Dedifferentiated amniotic fluid mesenchymal stem cell (primary cell): ENCODE measurements around the gene CYP27B1.
"Not testable (repeated sequence)": the region's sequence is repeated elsewhere in the genome, so short reads cannot be mapped to it uniquely, and the experiment has no call there.

Experiments used
- DNase-seq: peaks from one replicate; pipeline ENCODE4 v3.0.0-alpha.2; 2016; ENCODE audit errors: extremely low spot score

CYP27B1 gene

GRCh38 chr12:57783861-57784260 is 17.0 kb upstream of the CYP27B1 start:
- DNase-seq, result no peak

- no peak for DNase-seq
Measured at GRCh38 chr12:57783466-57783801, 16.6 kb upstream of the CYP27B1 start.

GRCh38 chr12:57782608-57783465 is 16.0 kb upstream of the CYP27B1 start, which contains the start of gene TSFM:
TSFM (plus strand) TSS chr12:57782787; CDS start chr12:57782802, 15 bp downstream.
- DNase-seq, result peak; percentile 96

- no peak for DNase-seq
Measured at GRCh38 chr12:57782243-57782607, 15.3 kb upstream of the CYP27B1 start.

GRCh38 chr12:57781801-57782200 is 14.9 kb upstream of the CYP27B1 start:
- DNase-seq, result no peak

- DNase-seq, result no peak
Measured at GRCh38 chr12:57781244-57781643, 14.4 kb upstream of the CYP27B1 start.

GRCh38 chr12:57780284-57780897 is 13.5 kb upstream of the CYP27B1 start:
- no peak for DNase-seq

GRCh38 chr12:57779736-57780135 is 12.9 kb upstream of the CYP27B1 start:
- DNase-seq, result no peak

GRCh38 chr12:57777911-57778310 is 11.0 kb upstream of the CYP27B1 start:
- no peak for DNase-seq

GRCh38 chr12:57777367-57777766 is 10.5 kb upstream of the CYP27B1 start:
- no peak for DNase-seq

- no peak for DNase-seq
Measured at GRCh38 chr12:57776247-57776587, 9.3 kb upstream of the CYP27B1 start.

- DNase-seq, result no peak
Measured at GRCh38 chr12:57775563-57776246, 8.8 kb upstream of the CYP27B1 start.

- DNase-seq, result no peak
Measured at GRCh38 chr12:57775044-57775443, 8.2 kb upstream of the CYP27B1 start.

GRCh38 chr12:57774634-57775033 is 7.8 kb upstream of the CYP27B1 start:
- not testable (repeated sequence) for DNase-seq

GRCh38 chr12:57772429-57773322 is 5.8 kb upstream of the CYP27B1 start, which contains the start of gene EEF1AKMT3:
EEF1AKMT3 (plus strand) TSS chr12:57772614; CDS start chr12:57772725, 111 bp downstream.
- DNase-seq, result peak; percentile 46

GRCh38 chr12:57771873-57772428 is 5.1 kb upstream of the CYP27B1 start, which contains the start of gene METTL1:
METTL1 (minus strand) TSS chr12:57772105; CDS start chr12:57772083, 22 bp downstream.
- DNase-seq, result peak; percentile 96

- peak; percentile 89 for DNase-seq
Measured at GRCh38 chr12:57771236-57771872, 4.5 kb upstream of the CYP27B1 start.

GRCh38 chr12:57770734-57771133 is 3.9 kb upstream of the CYP27B1 start:
- DNase-seq, result no peak

GRCh38 chr12:57769594-57769993 is 2.7 kb upstream of the CYP27B1 start:
- no peak for DNase-seq

GRCh38 chr12:57767876-57768275 is 998 bp upstream of the CYP27B1 start:
- DNase-seq, result no peak

- no peak for DNase-seq
Measured at GRCh38 chr12:57767305-57767698, 424 bp upstream of the CYP27B1 start.
